A673 (cell line): Measurements from ENCODE around the gene PLA2G6. TPM values are rescaled to one million over a fixed set of nuclear protein-coding genes. Genes with fewer than 3 reads are reported as not detected.
A peak's percentile ranks its signal among the peaks of the same experiment; 100 is the strongest.
"Not testable (repeated sequence)": the region's sequence is repeated elsewhere in the genome, so short reads cannot be mapped to it uniquely, and the experiment has no call there.

Experiments used
- BruUV-seq: library from RNA; stranded (reverse); fragments of 400-500 nt; replicated peaks from 2 replicates; lab custom pipeline; 2021; lab: Mats Ljungman, UMichigan
- CTCF ChIA-PET: fragments of 300-600 bp; sonication (Branson Sonifier 250); formaldehyde crosslinking; loops from one replicate; lab custom pipeline; 2022; ENCODE audit warnings: antibody characterized with exemption; lab: Charles Lee
- POLR2A ChIA-PET: fragments of 300-600 bp; sonication (Branson Sonifier 250); formaldehyde crosslinking; loops from one replicate; lab custom pipeline; 2022; ENCODE audit warnings: antibody characterized with exemption; ENCODE audit not compliant: low non-redundant PET; lab: Charles Lee
- DNase-seq: peaks from one replicate; pipeline ENCODE4 v3.0.0-alpha.2; 2015; ENCODE audit warnings: low spot score
- H3K27ac ChIP-seq: fragments of 200-600 bp; sonication (generic); 2 replicates; pipeline ENCODE4 v1.5.1; 2016; ENCODE audit warnings: mixed run types, low read depth, mild to moderate bottlenecking, mixed read lengths, antibody characterized with exemption, low read length; ENCODE audit not compliant: poor library complexity, severe bottlenecking
- H3K27me3 ChIP-seq: fragments of 200-600 bp; sonication (generic); replicated peaks from 2 replicates; pipeline ENCODE4 v1.6.1; 2017; ENCODE audit warnings: mixed run types, low read depth, mild to moderate bottlenecking, mixed read lengths, antibody characterized with exemption, low read length; ENCODE audit not compliant: insufficient read depth, poor library complexity
- H3K36me3 ChIP-seq: fragments of 200-600 bp; sonication (generic); 2 replicates; pipeline ENCODE4 v1.6.1; 2016; ENCODE audit warnings: mixed run types, mild to moderate bottlenecking, mixed read lengths, antibody characterized with exemption, low read length; ENCODE audit not compliant: insufficient read depth, poor library complexity, severe bottlenecking
- H3K4me1 ChIP-seq: fragments of 200-600 bp; sonication (generic); 2 replicates; pipeline ENCODE4 v1.6.1; 2017; ENCODE audit warnings: mixed run types, mild to moderate bottlenecking, mixed read lengths, antibody characterized with exemption, low read length; ENCODE audit not compliant: insufficient read depth, poor library complexity, severe bottlenecking
- H3K4me3 ChIP-seq: fragments of 200-600 bp; sonication (generic); 2 replicates; pipeline ENCODE4 v1.5.1; 2016; ENCODE audit warnings: low read depth, mixed run types, mild to moderate bottlenecking, mixed read lengths, low read length; ENCODE audit not compliant: poor library complexity, severe bottlenecking
- H3K9me3 ChIP-seq: fragments of 200-600 bp; sonication (generic); 2 replicates; pipeline ENCODE4 v1.6.1; 2016; ENCODE audit warnings: mixed run types, low read depth, mild to moderate bottlenecking, mixed read lengths, antibody characterized with exemption, low read length; ENCODE audit not compliant: poor library complexity, severe bottlenecking
- EZH2 ChIP-seq: fragments of 200-600 bp; sonication (generic); IDR thresholded peaks from 2 replicates; pipeline ENCODE4 v1.6.1; 2017; ENCODE audit warnings: borderline replicate concordance, low read depth, mild to moderate bottlenecking, mixed read lengths, antibody characterized with exemption, low read length; ENCODE audit not compliant: poor library complexity, severe bottlenecking
- intact Hi-C: fragments of 100-400 bp; cut with micrococcal nuclease; formaldehyde crosslinking; loops from one replicate; pipeline ENCODE4 v1.10.0; 2022; ENCODE audit not compliant: unreplicated experiment
- total RNA-seq: library from RNA; stranded (reverse); gene quantifications from 2 replicates; pipeline ENCODE4 v1.2.3, GENCODE V29; 2021
- TF ChIP-seq, protein P1 (sequence below): fragments of 300-800, 200-600 bp; sonication (generic); conservative IDR thresholded peaks from 2 replicates; pipeline ENCODE4 v1.5.1; 2017; ENCODE audit warnings: low read depth, mild to moderate bottlenecking, antibody characterized with exemption, low read length, moderate library complexity, mixed read lengths

PLA2G6 gene
- total RNA-seq, 1 experiment from 2014 or later = 31.8 TPM

DNA sequence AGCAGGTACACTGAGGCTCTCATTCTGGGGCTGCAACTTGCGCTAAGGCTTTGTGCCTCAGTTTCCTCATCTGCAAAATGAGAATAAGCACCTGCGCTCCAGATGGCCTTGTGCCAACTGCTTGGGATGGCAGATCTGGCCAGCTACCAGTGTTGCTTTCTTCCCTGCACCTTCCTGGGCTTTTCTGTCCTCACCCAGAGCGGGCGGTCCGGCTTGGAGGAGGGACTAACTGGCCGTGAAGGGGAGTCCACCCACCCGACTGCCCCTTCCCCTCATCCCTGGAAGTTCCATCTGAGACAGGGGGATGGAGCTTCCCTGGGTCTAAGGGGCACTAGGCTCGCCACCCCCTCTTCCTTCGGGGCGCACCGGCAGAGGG, 101.2 kb downstream of the PLA2G6 start:
- ChIA-PET POLR2A (no interaction called here), CTCF (no interaction called here)
- intact Hi-C loops = no loop called here
- no peak overlapping the region for H3K27ac ChIP-seq
- H3K27me3 ChIP-seq = peaks cover 18% of the 10 kb centered on the region
- H3K4me3 ChIP-seq = no peak overlapping the region
- no peaks in the 10 kb centered on the region for H3K36me3 ChIP-seq
- peaks cover 12% of the 10 kb centered on the region for H3K4me1 ChIP-seq
- no TSS peak for BruUV-seq
- no peaks in the 10 kb centered on the region for H3K9me3 ChIP-seq
- no peak for DNase-seq
- TF ChIP-seq, protein P1, sequence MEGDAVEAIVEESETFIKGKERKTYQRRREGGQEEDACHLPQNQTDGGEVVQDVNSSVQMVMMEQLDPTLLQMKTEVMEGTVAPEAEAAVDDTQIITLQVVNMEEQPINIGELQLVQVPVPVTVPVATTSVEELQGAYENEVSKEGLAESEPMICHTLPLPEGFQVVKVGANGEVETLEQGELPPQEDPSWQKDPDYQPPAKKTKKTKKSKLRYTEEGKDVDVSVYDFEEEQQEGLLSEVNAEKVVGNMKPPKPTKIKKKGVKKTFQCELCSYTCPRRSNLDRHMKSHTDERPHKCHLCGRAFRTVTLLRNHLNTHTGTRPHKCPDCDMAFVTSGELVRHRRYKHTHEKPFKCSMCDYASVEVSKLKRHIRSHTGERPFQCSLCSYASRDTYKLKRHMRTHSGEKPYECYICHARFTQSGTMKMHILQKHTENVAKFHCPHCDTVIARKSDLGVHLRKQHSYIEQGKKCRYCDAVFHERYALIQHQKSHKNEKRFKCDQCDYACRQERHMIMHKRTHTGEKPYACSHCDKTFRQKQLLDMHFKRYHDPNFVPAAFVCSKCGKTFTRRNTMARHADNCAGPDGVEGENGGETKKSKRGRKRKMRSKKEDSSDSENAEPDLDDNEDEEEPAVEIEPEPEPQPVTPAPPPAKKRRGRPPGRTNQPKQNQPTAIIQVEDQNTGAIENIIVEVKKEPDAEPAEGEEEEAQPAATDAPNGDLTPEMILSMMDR = no peak
- TF ChIP-seq EZH2 = peak; percentile 7

DNA sequence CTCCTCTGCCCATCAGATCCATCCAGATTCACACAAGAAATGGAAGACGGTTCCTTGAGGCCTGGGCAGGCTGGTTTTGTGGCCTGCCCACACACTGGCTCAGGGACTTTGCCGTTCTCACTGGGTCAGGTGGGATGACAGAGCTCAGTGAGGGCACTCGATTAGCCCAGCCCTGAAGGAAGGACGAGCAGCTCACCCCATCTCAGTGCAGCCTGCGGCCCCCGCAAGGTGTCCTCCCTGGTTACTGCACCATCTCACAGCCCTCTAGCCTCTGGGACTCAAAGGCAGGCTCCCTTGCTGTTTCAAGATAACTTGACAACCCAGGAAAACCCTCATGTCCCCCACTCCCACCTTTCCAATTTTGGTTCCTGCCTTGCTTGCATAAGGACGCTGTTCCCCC, 101.8 kb downstream of the PLA2G6 start:
- no peak for TF ChIP-seq EZH2
- TF ChIP-seq, protein P1 = no peak
- H3K27ac ChIP-seq = no peak overlapping the region
- no peak for DNase-seq
- peaks cover 12% of the 10 kb centered on the region for H3K4me1 ChIP-seq
- POLR2A ChIA-PET = no interaction called here
- H3K36me3 ChIP-seq = no peaks in the 10 kb centered on the region
- no TSS peak for BruUV-seq
- no peak overlapping the region for H3K4me3 ChIP-seq
- H3K27me3 ChIP-seq = peaks cover 18% of the 10 kb centered on the region
- no peaks in the 10 kb centered on the region for H3K9me3 ChIP-seq
- CTCF ChIA-PET = no interaction called here
- intact Hi-C loops = no loop called here

DNA sequence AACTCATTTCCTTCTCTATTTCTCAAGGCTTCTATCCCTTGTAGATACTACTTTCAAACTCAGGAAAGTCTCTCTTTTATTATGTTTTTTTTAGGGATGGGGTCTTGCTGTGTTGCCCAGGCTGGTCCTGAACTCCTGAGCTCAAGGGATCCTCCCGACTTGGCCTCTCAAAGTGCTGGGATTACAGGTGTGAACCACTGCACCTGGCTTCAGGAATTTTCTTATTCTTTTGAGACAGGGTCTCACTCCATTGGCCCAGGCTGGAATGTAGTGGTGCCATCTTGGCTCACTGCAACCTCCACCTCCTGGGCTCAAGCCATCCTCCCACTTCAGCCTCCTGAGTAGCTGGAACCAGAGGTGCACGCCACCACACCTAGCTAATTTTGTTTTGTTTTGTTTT, 102.4 kb downstream of the PLA2G6 start:
- intact Hi-C loops, H3K36me3 ChIP-seq, H3K27ac ChIP-seq, POLR2A ChIA-PET, CTCF ChIA-PET, H3K4me3 ChIP-seq, BruUV-seq, H3K9me3 ChIP-seq, DNase-seq: not testable (repeated sequence)
- H3K4me1 ChIP-seq = peaks cover 12% of the 10 kb centered on the region
- peaks cover 18% of the 10 kb centered on the region for H3K27me3 ChIP-seq

DNA sequence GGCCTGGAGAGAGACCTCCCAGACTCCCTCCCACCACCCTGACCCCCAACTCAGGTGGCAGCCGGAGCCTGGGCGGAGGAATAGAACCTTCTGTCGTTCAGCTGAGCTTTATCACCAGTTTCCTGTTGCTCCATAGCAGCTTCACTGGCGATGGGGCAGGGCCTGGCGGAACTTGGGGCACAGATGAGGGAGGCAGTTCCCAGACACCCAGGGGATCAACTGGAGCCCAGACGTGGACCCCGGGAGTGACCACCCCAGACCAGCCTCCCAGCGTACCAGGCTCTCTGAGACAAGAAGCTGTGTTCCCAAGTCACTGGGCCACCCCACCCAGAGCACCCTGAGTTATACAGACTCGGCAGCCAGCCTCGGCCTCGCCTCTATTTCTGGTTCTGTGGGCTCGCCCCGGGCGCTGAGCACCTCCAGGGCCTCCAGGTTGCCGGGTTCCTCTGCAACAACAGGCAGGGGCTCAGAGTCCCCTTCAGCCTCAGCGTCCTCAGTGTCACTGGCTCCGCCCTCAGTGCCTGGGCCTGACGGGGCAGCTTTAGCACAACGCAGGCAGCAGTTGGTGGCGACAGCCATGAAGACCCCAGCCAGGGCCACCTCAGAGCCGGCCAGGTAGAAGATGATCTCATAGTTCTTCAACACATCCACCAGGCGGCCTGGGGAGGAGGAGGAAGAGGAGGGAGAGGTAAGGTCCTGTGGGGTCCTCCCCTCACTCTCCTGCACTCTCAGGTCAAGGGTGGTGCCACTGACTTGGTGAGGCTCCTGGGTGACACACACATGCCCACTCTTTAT, 103.4 kb downstream of the PLA2G6 start:
- no peaks in the 10 kb centered on the region for H3K9me3 ChIP-seq
- no peak overlapping the region for H3K4me3 ChIP-seq
- no peak overlapping the region for H3K27ac ChIP-seq
- TF ChIP-seq, protein P1 = no peak
- TF ChIP-seq EZH2 = no peak
- BruUV-seq = no TSS peak
- no peaks in the 10 kb centered on the region for H3K36me3 ChIP-seq
- CTCF ChIA-PET = no interaction called here
- DNase-seq = no peak
- peaks cover 18% of the 10 kb centered on the region for H3K27me3 ChIP-seq
- POLR2A ChIA-PET = no interaction called here
- peaks cover 12% of the 10 kb centered on the region for H3K4me1 ChIP-seq
- intact Hi-C loops = no loop called here
